Posterior cingulate gyrus (tissue), 11 donors: ENCODE results near the gene EIF3C.
"Not testable (repeated sequence)": the region's sequence is repeated elsewhere in the genome, so short reads cannot be mapped to it uniquely, and the experiment has no call there.

Experiments used
- DNase-seq, 10 donors: peaks; one replicate each; pipeline versions ENCODE4 v3.0.0 to v3.0.0-alpha.2; 2020 to 2021; ENCODE audit warnings: mixed read lengths in 3 of 10
- intact Hi-C: fragments of 100-400 bp; cut with DNase I; formaldehyde crosslinking; loops from one replicate; pipeline ENCODE4 v1.15.1; 2023

EIF3C gene

GRCh38 chr16:28711220-28712083 is at the start of gene EIF3C:
Gene EIF3C (plus strand): TSS chr16:28711464. CDS start chr16:28711687, 223 bp downstream.
- DNase-seq, intact Hi-C loops: not testable (repeated sequence)

- peak in 2 of 10 donors; percentile 37 to 39 for DNase-seq
- intact Hi-C loops, result not testable (repeated sequence)
These were observed 45.0 kb upstream of the EIF3C start for GRCh38 chr16:28666264-28666663.

- intact Hi-C loops, DNase-seq: not testable (repeated sequence)
These were observed 43.8 kb upstream of the EIF3C start for GRCh38 chr16:28667480-28667879.

GRCh38 chr16:28668199-28668598 is 43.1 kb upstream of the EIF3C start:
- intact Hi-C loops, DNase-seq: not testable (repeated sequence)

- intact Hi-C loops, DNase-seq: not testable (repeated sequence)
These were observed 22.8 kb upstream of the EIF3C start for GRCh38 chr16:28688327-28688952.

- intact Hi-C loops, DNase-seq: not testable (repeated sequence)
These were observed 21.8 kb upstream of the EIF3C start for GRCh38 chr16:28689425-28689824.

- intact Hi-C loops, result not testable (repeated sequence)
- peak in 1 of 10 donors; percentile 25 for DNase-seq
These were observed 19.5 kb upstream of the EIF3C start for GRCh38 chr16:28691722-28692121.

GRCh38 chr16:28693257-28693950 is 17.9 kb upstream of the EIF3C start:
- DNase-seq, intact Hi-C loops: not testable (repeated sequence)

GRCh38 chr16:28699792-28700191 is 11.5 kb upstream of the EIF3C start:
- intact Hi-C loops, DNase-seq: not testable (repeated sequence)

GRCh38 chr16:28700349-28700748 is 10.9 kb upstream of the EIF3C start:
- intact Hi-C loops, result not testable (repeated sequence)
- DNase-seq, result peak in 3 of 10 donors; percentile 26 to 64 (median 51)

GRCh38 chr16:28701384-28701783 is 9.9 kb upstream of the EIF3C start:
- intact Hi-C loops, DNase-seq: not testable (repeated sequence)

- intact Hi-C loops, result not testable (repeated sequence)
- DNase-seq, result peak in 1 of 10 donors; percentile 37
These were observed 7.0 kb upstream of the EIF3C start for GRCh38 chr16:28704246-28704645.

GRCh38 chr16:28722852-28723650 is 11.8 kb downstream of the EIF3C start:
- intact Hi-C loops, result not testable (repeated sequence)
- peak in 1 of 10 donors; percentile 46 for DNase-seq

- DNase-seq, intact Hi-C loops: not testable (repeated sequence)
These were observed 20.0 kb downstream of the EIF3C start for GRCh38 chr16:28731253-28731652.

GRCh38 chr16:28732455-28733124 is 21.3 kb downstream of the EIF3C start:
- intact Hi-C loops, DNase-seq: not testable (repeated sequence)

- intact Hi-C loops, result not testable (repeated sequence)
- peak in 1 of 10 donors; percentile 6 for DNase-seq
These were observed 28.5 kb downstream of the EIF3C start for GRCh38 chr16:28739787-28740186.

GRCh38 chr16:28740631-28741030 is 29.4 kb downstream of the EIF3C start:
- peak in 2 of 10 donors; percentile 32 to 77 for DNase-seq
- intact Hi-C loops, result not testable (repeated sequence)

- intact Hi-C loops, result not testable (repeated sequence)
- DNase-seq, result peak in 1 of 10 donors; percentile 42
These were observed 30.0 kb downstream of the EIF3C start for GRCh38 chr16:28741295-28741694.

- intact Hi-C loops, result not testable (repeated sequence)
- DNase-seq, result peak in 2 of 10 donors; percentile 9 to 64
These were observed 35.5 kb downstream of the EIF3C start for GRCh38 chr16:28746618-28747350.
